HG03196 (cell line): Measurements from ENCODE around the gene ATG16L1.

ENCODE experiments used
- ATAC-seq: cut with Tn5 transposase; IDR thresholded peaks from one replicate; pipeline ENCODE4 v1.9.1; 2021; ENCODE audit not compliant: unreplicated experiment

Gene ATG16L1

GRCh38 chr2:233288663-233289062, 37.2 kb downstream of the ATG16L1 start:
- ATAC-seq: no peak

GRCh38 chr2:233289648-233290047, 38.2 kb downstream of the ATG16L1 start:
- no peak for ATAC-seq

GRCh38 chr2:233290051-233290845, 38.8 kb downstream of the ATG16L1 start:
- no peak for ATAC-seq

GRCh38 chr2:233295891-233296290, 44.4 kb downstream of the ATG16L1 start:
- no peak for ATAC-seq

- ATAC-seq: no peak
Observed at GRCh38 chr2:233297076-233297475, 45.6 kb downstream of the ATG16L1 start.

GRCh38 chr2:233300401-233300800, 48.9 kb downstream of the ATG16L1 start:
- no peak for ATAC-seq

GRCh38 chr2:233301248-233301647, 49.8 kb downstream of the ATG16L1 start:
- ATAC-seq: no peak

GRCh38 chr2:233301811-233302210, 50.3 kb downstream of the ATG16L1 start:
- ATAC-seq: no peak

GRCh38 chr2:233303252-233303651, 51.8 kb downstream of the ATG16L1 start:
- ATAC-seq: no peak

GRCh38 chr2:233307565-233307964, 56.1 kb downstream of the ATG16L1 start, which contains the start of gene SAG:
Gene SAG (plus strand): TSS chr2:233307816. CDS start chr2:233309190, 1,374 bp downstream.
- no peak for ATAC-seq

GRCh38 chr2:233311241-233311926, 59.9 kb downstream of the ATG16L1 start:
- ATAC-seq: no peak

- ATAC-seq: no peak
Observed at GRCh38 chr2:233312874-233313273, 61.4 kb downstream of the ATG16L1 start.

GRCh38 chr2:233314180-233314925, 62.9 kb downstream of the ATG16L1 start:
- no peak for ATAC-seq

- no peak for ATAC-seq
Observed at GRCh38 chr2:233317196-233317943, 65.9 kb downstream of the ATG16L1 start.

- no peak for ATAC-seq
Observed at GRCh38 chr2:233319256-233319655, 67.8 kb downstream of the ATG16L1 start.

GRCh38 chr2:233320470-233320869, 69.0 kb downstream of the ATG16L1 start:
- ATAC-seq: no peak

GRCh38 chr2:233321166-233321565, 69.7 kb downstream of the ATG16L1 start:
- ATAC-seq: no peak

GRCh38 chr2:233323851-233324250, 72.4 kb downstream of the ATG16L1 start:
- ATAC-seq: no peak

GRCh38 chr2:233325256-233325655, 73.8 kb downstream of the ATG16L1 start:
- ATAC-seq: no peak

GRCh38 chr2:233325814-233326213, 74.3 kb downstream of the ATG16L1 start:
- no peak for ATAC-seq

GRCh38 chr2:233326500-233326899, 75.0 kb downstream of the ATG16L1 start:
- no peak for ATAC-seq
